ENCODE results near the gene TMEM119.
"Not testable (repeated sequence)": the region's sequence is repeated elsewhere in the genome, so short reads cannot be mapped to it uniquely, and the experiment has no call there.

TMEM119 gene

DNA sequence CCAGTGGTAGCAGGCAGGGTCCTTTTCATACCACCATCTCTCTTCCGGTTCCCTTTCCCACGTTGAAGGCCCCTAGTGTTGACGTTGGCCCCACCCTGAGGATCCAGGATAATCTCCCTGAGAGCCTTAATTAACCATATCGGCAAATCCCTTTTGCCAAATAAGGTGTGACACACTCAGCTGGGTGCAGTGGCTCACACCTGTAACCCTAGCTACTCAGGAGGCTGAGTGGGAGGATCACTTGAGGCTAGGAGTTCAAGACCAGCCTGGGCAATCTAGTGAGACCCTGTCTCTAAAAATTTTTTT is 2.8 kb upstream of the TMEM119 start:
- FAIRE-seq, result no peak

DNA sequence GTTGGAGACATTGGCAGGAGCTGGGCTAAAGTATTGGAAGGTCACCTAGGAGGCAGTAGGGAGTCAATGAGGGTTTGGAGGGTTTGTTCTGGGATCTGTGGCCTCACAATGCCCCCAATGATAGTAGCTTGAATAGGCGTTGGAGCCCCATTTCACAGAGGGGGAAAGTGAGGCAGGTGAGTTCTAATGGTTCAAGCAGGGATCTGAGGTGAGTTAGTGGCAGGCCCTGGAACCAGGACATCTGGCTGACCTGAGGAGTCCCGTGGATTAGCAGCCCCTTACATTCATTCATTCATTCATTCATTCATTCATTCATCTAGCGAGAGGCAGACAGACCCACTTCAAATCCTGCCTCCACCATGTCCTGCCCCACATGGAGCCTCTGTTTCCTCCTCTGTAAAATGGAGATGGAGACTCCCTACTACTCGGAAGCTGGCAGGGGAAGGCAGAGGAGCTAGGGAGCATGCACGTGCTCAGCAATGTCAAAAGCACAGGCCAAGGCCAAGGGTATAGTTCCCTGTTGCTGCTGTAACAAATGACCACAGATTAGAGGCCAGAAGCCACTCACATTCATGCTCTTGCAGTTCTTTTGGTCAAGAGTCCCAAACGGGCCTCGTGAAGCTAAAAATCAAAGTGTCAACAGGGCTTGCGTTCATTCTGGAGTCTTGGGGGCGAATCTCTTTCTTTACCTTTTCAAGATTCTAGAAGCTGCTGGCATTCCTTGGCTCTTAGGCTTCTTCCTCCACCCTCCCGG is 2.2 kb upstream of the TMEM119 start:
- FAIRE-seq (no peak), DNase-seq (ENCODE audit: low spot score) (no peak)

More for the DNA sequence above, 2.8 kb upstream of the TMEM119 start:
- DNase-seq (ENCODE audit: low spot score), result no peak

- DNase-seq (ENCODE audit: low spot score) (no peak), FAIRE-seq (no peak)
Observed at GRCh38 chr12:108599541-108599940, 1.7 kb upstream of the TMEM119 start.

GRCh38 chr12:108598553-108599250 is 818 bp upstream of the TMEM119 start:
- DNase-seq (ENCODE audit: low spot score) (no peak), FAIRE-seq (no peak)

GRCh38 chr12:108596854-108597558 is 878 bp downstream of the TMEM119 start:
- no peak for DNase-seq (ENCODE audit: low spot score)
- no peak for FAIRE-seq

DNA sequence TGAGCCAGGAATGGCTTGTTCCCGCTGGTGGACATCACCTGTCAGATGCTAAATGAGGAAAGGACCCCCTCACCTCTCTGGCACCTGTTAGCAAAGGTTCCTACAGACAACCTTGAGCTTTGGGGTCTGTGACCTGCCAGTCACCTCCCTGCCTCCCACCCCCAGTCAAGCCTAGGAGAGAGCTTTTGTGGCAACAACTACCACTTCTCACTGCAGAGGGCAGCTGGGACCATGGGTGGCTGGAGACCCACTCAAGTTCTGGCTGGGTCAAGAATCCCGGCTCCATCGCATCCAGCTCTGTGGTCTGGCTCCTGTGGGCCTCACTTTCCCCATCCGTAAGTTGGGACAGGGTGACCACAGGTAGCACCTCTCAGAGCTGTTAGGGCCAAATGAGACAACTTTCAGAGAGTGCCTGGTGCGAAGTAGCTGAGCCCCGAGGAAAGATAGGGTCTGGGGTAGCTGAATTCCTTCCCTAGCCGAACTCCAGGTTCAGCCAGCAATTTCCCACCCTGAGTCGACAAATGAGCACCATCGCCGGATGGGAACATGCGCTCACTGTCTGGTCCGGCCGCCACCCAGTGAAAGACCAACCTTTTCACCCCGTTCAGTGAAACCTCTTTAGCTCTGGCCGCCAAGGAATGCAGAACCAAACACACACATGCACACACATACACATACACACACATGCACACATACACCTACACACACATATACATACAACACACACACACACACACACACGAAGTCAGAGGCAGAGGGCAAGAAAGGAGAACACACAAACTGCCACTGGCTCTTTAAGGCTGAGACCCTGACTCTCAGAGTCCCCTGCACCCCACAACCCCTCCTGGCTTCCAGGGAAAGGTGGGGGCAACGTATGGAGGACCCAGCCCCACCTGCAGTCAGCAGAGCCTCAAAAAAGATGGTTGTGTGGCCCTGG is 1.9 kb downstream of the TMEM119 start:
- no peak for DNase-seq (ENCODE audit: low spot score)
- FAIRE-seq, result no peak

DNA sequence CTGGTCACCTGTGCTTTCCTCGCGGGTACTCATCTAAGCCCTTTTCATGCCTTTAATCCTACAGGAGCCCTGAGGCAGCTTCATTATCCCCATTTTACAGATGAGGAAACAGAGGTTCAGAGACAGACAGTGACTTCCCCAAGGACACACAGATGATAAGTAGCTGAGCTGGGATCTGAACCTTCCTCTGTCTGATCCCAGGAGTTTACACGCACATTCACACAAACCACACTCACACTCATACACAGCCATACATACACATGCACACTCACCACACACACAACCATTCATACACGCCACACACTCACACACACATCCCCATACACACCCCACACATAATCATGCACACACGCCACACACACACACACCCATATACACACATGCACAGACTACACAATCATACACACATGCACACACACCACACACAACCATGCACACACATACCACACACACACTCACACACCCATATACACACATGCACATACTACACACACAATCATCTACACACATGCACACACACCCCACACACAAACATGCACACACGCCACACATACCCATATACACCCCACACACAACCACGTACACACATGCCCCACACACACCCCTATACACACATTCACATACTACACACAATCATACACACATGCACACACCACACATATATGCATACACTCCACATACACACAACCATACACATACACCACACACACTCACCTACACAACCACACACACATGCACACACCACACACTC is 2.7 kb downstream of the TMEM119 start:
- DNase-seq (ENCODE audit: low spot score) (no peak), FAIRE-seq (no peak)

GRCh38 chr12:108594323-108594903 is 3.5 kb downstream of the TMEM119 start:
- FAIRE-seq, result no peak
- DNase-seq (ENCODE audit: low spot score), result no peak

- FAIRE-seq, result no peak
- no peak for DNase-seq (ENCODE audit: low spot score)
Observed at GRCh38 chr12:108592033-108592909, 5.6 kb downstream of the TMEM119 start.

DNA sequence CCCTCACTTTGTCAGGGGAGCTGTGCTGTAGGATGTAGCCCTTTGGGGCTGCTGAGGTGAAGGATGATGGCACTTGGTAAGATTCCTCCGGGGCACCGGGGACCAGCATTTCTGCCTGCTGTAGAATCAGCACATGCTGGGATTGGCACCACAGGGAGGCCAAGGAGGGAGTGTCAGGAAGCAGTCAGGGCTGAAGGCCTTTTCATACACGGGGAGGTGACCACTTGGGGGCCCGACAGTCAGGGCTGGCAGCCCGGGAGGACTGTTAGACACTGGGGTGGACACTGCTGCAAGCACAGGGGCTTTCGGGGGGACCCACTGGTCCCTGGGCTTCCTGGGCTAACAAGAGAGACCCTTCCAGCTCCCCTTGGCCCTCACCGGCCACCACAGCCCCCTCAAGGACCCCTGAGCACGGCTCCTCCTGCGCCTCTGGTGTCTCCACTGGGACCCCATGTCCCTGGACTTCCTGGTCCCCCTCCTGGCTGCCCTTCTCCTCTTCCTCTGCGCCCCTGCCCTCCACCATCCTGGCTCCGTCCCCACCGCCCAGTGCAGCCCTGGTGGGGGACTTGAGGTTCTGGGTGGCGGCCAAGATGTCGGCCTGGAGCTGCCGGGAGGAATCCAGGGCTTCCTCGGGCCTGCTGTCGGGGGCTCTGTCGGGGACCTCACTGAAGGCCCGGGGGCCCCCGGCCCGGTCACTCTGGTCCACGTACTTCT is 6.5 kb downstream of the TMEM119 start:
- FAIRE-seq, result no peak

GRCh38 chr12:108590463-108590862 is 7.4 kb downstream of the TMEM119 start:
- FAIRE-seq; DNase-seq (ENCODE audit: low spot score): not testable (repeated sequence)

More for the DNA sequence above, 6.5 kb downstream of the TMEM119 start:
- no peak for DNase-seq (ENCODE audit: low spot score)

- FAIRE-seq (no peak), DNase-seq (ENCODE audit: low spot score) (no peak)
Observed at GRCh38 chr12:108589840-108590229, 8.0 kb downstream of the TMEM119 start.

- DNase-seq (ENCODE audit: low spot score) (no peak), FAIRE-seq (no peak)
Observed at GRCh38 chr12:108589028-108589839, 8.7 kb downstream of the TMEM119 start.

DNA sequence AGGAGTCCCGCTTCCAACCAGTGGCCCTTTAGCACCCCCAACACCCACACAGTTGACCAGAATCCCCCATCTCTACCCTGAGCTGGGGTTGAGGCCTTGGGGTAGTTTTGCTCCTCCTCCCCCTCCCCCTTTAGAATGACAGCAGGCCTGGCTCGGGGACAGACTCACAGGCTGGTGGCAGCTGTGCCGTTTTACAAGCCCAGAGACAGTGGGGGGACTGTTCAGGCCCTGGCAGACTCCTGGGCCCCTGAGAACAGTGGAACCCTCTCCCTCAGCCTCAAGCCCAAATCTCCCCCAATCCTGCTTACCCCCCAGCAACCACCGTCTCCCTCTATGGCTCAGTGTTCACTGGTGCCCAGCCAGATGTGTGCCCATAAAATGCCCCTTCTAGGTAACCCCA is 10.1 kb downstream of the TMEM119 start:
- FAIRE-seq (no peak), DNase-seq (ENCODE audit: low spot score) (no peak)

GRCh38 chr12:108586306-108586705 is 11.6 kb downstream of the TMEM119 start:
- DNase-seq (ENCODE audit: low spot score) (no peak), FAIRE-seq (no peak)

DNA sequence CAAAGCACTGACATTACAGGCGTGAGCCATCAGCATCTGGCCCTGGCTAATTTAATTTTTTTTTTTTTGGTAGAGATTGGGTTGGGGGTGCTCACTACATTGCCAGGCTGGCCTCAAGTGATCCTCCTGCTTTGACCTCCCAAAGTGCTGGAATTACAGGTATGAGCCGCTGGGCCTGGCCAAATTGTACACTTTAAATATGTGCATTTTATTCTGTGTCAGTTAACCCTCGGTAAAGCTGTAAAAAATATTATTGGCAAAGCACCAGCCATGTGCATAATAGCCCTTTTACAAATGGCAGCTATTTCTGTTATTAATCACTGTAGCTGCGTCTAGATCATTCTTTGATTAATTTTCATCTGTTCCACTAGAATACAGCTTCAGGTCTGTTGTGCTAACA is 12.0 kb downstream of the TMEM119 start:
- FAIRE-seq (no peak), DNase-seq (ENCODE audit: low spot score) (no peak)

- no peak for FAIRE-seq
Observed at GRCh38 chr12:108584456-108585065, 13.3 kb downstream of the TMEM119 start.

More at GRCh38 chr12:108584456-108585065, 13.3 kb downstream of the TMEM119 start:
- no peak for DNase-seq (ENCODE audit: low spot score)
